HCT116 (cell line): Measurements from ENCODE around the gene BCKDHB. TPM values are rescaled to one million over a fixed set of nuclear protein-coding genes. Genes with fewer than 3 reads are reported as not detected.

Experiments
- ATAC-seq: fragments of 200-7000 bp; cut with Tn5 transposase; 2 replicates; pipeline ENCODE4 v1.9.1; 2020; ENCODE audit warnings: mild to moderate bottlenecking, moderate library complexity
- BruUV-seq: library from RNA; stranded (reverse); fragments of 400-500 nt; replicated peaks from 2 replicates; lab custom pipeline; 2021; lab: Mats Ljungman, UMichigan
- CTCF ChIA-PET: fragments of 300-600 bp; sonication (Branson Sonifier 250); formaldehyde crosslinking; loops from one replicate; lab custom pipeline; 2021; ENCODE audit warnings: antibody characterized with exemption; lab: Charles Lee
- POLR2A ChIA-PET: fragments of 300-600, 350-600 bp; sonication (Branson Sonifier 250); formaldehyde crosslinking; loops from one replicate; lab custom pipeline; 2021; ENCODE audit warnings: antibody characterized with exemption; lab: Charles Lee
- RAD21 ChIA-PET, 2 experiments: fragments of 300-600 bp; sonication (Branson Sonifier 250); formaldehyde crosslinking; loops; one replicate each; lab custom pipeline; 2023; ENCODE audit warnings: low total read pairs in 2 of 2; ENCODE audit not compliant: uncharacterized antibody in 2 of 2, unreplicated experiment in 2 of 2, low non-redundant PET in 1 of 2; lab: Charles Lee
- DNase-seq: peaks from one replicate; pipeline ENCODE4 v3.0.0-alpha.2; 2010; ENCODE audit warnings: low read depth, low spot score
- H2AFZ ChIP-seq: fragments of 200-600 bp; shearing (Covaris generic), sonication (generic); 2 replicates; pipeline ENCODE4 v1.6.1; 2017; ENCODE audit warnings: low read depth, mixed run types, mixed read lengths, antibody characterized with exemption, low read length; ENCODE audit not compliant: poor library complexity, severe bottlenecking
- H3K27ac ChIP-seq: 2 replicates; pipeline ENCODE4 v1.5.1; 2012; ENCODE audit warnings: low read depth, low read length
- H3K27me3 ChIP-seq: fragments of 200-600 bp; sonication (generic); 2 replicates; pipeline ENCODE4 v1.6.1; 2016; ENCODE audit warnings: mixed run types, low read length, mixed read lengths; ENCODE audit not compliant: insufficient read depth
- H3K36me3 ChIP-seq, 2 experiments: fragments of 200-500 bp in 1 of 2; fragments of 200-600 bp in 1 of 2; sonication (Bioruptor generic) in 1 of 2; sonication (generic) in 1 of 2; 2 replicates each; pipeline versions ENCODE4 v1.5.1 to v1.6.1; 2014 to 2016; ENCODE audit warnings: low read length in 2 of 2, inconsistent platforms in 1 of 2, mixed read lengths in 1 of 2, mixed run types in 1 of 2; ENCODE audit not compliant: insufficient read depth in 2 of 2, control insufficient read depth in 1 of 2
- H3K4me1 ChIP-seq, 2 experiments: fragments of 200-600 bp in 1 of 2; sonication (generic) in 1 of 2; 2 replicates each; pipeline versions ENCODE4 v1.5.1 to v1.6.1; 2012 to 2017; ENCODE audit warnings: low read length in 2 of 2, inconsistent platforms in 1 of 2, mild to moderate bottlenecking in 1 of 2, mixed read lengths in 1 of 2, mixed run types in 1 of 2, moderate library complexity in 1 of 2; ENCODE audit not compliant: insufficient read depth in 2 of 2, control insufficient read depth in 1 of 2
- H3K4me2 ChIP-seq: fragments of 200-600 bp; sonication (generic); 2 replicates; pipeline ENCODE4 v1.6.1; 2017; ENCODE audit warnings: mixed run types, low read length, mixed read lengths
- H3K4me3 ChIP-seq, 2 experiments: fragments of 200-600 bp in 1 of 2; sonication (generic) in 1 of 2; replicated peaks in 1 of 2; 2 replicates each; pipeline ENCODE4 v1.5.1; 2011 to 2016; ENCODE audit warnings: low read length in 2 of 2, control low read depth in 1 of 2, low read depth in 1 of 2, mild to moderate bottlenecking in 1 of 2, mixed read lengths in 1 of 2, mixed run types in 1 of 2
- H3K79me2 ChIP-seq: fragments of 200-600 bp; sonication (generic); 2 replicates; pipeline ENCODE4 v1.6.1; 2017; ENCODE audit warnings: mild to moderate bottlenecking, mixed run types, low read length, moderate library complexity, mixed read lengths; ENCODE audit not compliant: insufficient read depth
- H3K9ac ChIP-seq: fragments of 200-600 bp; sonication (generic); 2 replicates; pipeline ENCODE4 v1.6.1; 2016; ENCODE audit warnings: low read length, mixed read lengths
- H3K9me2 ChIP-seq: fragments of 200-600 bp; sonication (generic), shearing (Covaris generic); 2 replicates; pipeline ENCODE4 v1.6.1; 2017; ENCODE audit warnings: mixed run types, mild to moderate bottlenecking, moderate library complexity; ENCODE audit not compliant: insufficient read depth
- H3K9me3 ChIP-seq, 2 experiments: fragments of 200-500 bp in 1 of 2; fragments of 200-600 bp in 1 of 2; sonication (Bioruptor generic) in 1 of 2; sonication (generic) in 1 of 2; 2 replicates each; pipeline ENCODE4 v1.6.1; 2014 to 2017; ENCODE audit warnings: low read length in 2 of 2, mixed read lengths in 2 of 2, inconsistent platforms in 1 of 2, low read depth in 1 of 2, mild to moderate bottlenecking in 1 of 2, mixed run types in 1 of 2, moderate library complexity in 1 of 2; ENCODE audit not compliant: control insufficient read depth in 1 of 2, insufficient read depth in 1 of 2
- H4K20me1 ChIP-seq: fragments of 200-600 bp; sonication (generic), shearing (Covaris generic); 2 replicates; pipeline ENCODE4 v1.6.1; 2017; ENCODE audit warnings: mixed run types, mild to moderate bottlenecking, moderate library complexity; ENCODE audit not compliant: insufficient read depth
- CBX3 ChIP-seq: IDR thresholded peaks from 2 replicates; pipeline ENCODE4 v1.6.1; 2012; ENCODE audit warnings: low read depth
- CEBPB ChIP-seq: IDR thresholded peaks from 2 replicates; pipeline ENCODE4 v1.6.1; 2012; ENCODE audit warnings: low read depth
- EGR1 ChIP-seq: IDR thresholded peaks from 2 replicates; pipeline ENCODE4 v1.6.1; 2012; ENCODE audit warnings: low read depth
- ELF1 ChIP-seq: IDR thresholded peaks from 2 replicates; pipeline ENCODE4 v1.6.1; 2012; ENCODE audit warnings: low read depth, borderline replicate concordance
- EZH2 ChIP-seq: fragments of 200-600 bp; sonication (generic); IDR thresholded peaks from 2 replicates; pipeline ENCODE4 v1.6.1; 2017; ENCODE audit warnings: antibody characterized with exemption, mixed run types
- JUND ChIP-seq: IDR thresholded peaks from 2 replicates; pipeline ENCODE4 v1.6.1; 2012
- POLR2A ChIP-seq: IDR thresholded peaks from 2 replicates; pipeline ENCODE4 v1.7.0; 2011; ENCODE audit warnings: borderline replicate concordance; ENCODE audit not compliant: insufficient read depth, insufficient read length; ENCODE audit errors: extremely low read depth
- POLR2AphosphoS5 ChIP-seq: IDR thresholded peaks from 2 replicates; pipeline ENCODE4 v1.6.1; 2011; ENCODE audit warnings: mild to moderate bottlenecking, low read depth, low read length, moderate library complexity
- SIN3A ChIP-seq: IDR thresholded peaks from 2 replicates; pipeline ENCODE4 v1.6.1; 2012; ENCODE audit warnings: low read depth
- SP1 ChIP-seq: IDR thresholded peaks from 2 replicates; pipeline ENCODE4 v1.6.1; 2012; ENCODE audit warnings: low read depth
- SRF ChIP-seq: IDR thresholded peaks from 2 replicates; pipeline ENCODE4 v1.6.1; 2012; ENCODE audit warnings: low read depth
- TCF7L2 ChIP-seq: IDR thresholded peaks from 2 replicates; pipeline ENCODE4 v1.7.0; 2011; ENCODE audit warnings: borderline replicate concordance, inconsistent platforms; ENCODE audit not compliant: insufficient read depth, insufficient read length; ENCODE audit errors: extremely low read depth
- YY1 ChIP-seq: IDR thresholded peaks from 2 replicates; pipeline ENCODE4 v1.6.1; 2011; ENCODE audit warnings: low read length, low read depth, moderate library complexity, mild to moderate bottlenecking; ENCODE audit not compliant: insufficient replicate concordance; ENCODE audit errors: extremely low read depth
- ZNF274 ChIP-seq: fragments of 200-500 bp; sonication (Bioruptor generic); IDR thresholded peaks from 2 replicates; pipeline ENCODE4 v1.6.1; 2014; ENCODE audit warnings: mild to moderate bottlenecking, low read depth, low read length, inconsistent platforms
- intact Hi-C: fragments of 100-400 bp; cut with micrococcal nuclease; formaldehyde crosslinking; loops from 2 replicates; pipeline ENCODE4 v1.10.0; 2022
- total RNA-seq: library from RNA; stranded (reverse); gene quantifications from one replicate; pipeline ENCODE4 v1.2.1, GENCODE V29; 2021; ENCODE audit not compliant: unreplicated experiment
- TF ChIP-seq, protein P1 (sequence below): IDR thresholded peaks from 2 replicates; pipeline ENCODE4 v1.6.1; 2012
- TF ChIP-seq, protein P2 (sequence below), 3 experiments: fragments of 200-600 bp in 1 of 3; sonication (generic) in 1 of 3; IDR thresholded peaks in 2 of 3; conservative IDR thresholded peaks in 1 of 3; 2 replicates each; pipeline ENCODE4 v1.5.1; 2012 to 2017; ENCODE audit warnings: low read depth in 2 of 3, low read length in 2 of 3, antibody characterized with exemption in 1 of 3, borderline replicate concordance in 1 of 3, control low read depth in 1 of 3, mild to moderate bottlenecking in 1 of 3, mixed read lengths in 1 of 3, mixed run types in 1 of 3, moderate library complexity in 1 of 3; ENCODE audit not compliant: insufficient read depth in 1 of 3
- TF ChIP-seq, protein P3 (sequence below): IDR thresholded peaks from 2 replicates; pipeline ENCODE4 v1.6.1; 2011; ENCODE audit warnings: mild to moderate bottlenecking, low read length, moderate library complexity; ENCODE audit not compliant: insufficient replicate concordance; ENCODE audit errors: extremely low read depth
- TF ChIP-seq, protein P4 (sequence below): IDR thresholded peaks from 2 replicates; pipeline ENCODE4 v1.6.1; 2012; ENCODE audit warnings: low read depth
- TF ChIP-seq, protein P5 (sequence below): IDR thresholded peaks from 2 replicates; pipeline ENCODE4 v1.6.1; 2012

BCKDHB gene
- total RNA-seq, 1 experiment from 2014 or later = 11.2 TPM

DNA sequence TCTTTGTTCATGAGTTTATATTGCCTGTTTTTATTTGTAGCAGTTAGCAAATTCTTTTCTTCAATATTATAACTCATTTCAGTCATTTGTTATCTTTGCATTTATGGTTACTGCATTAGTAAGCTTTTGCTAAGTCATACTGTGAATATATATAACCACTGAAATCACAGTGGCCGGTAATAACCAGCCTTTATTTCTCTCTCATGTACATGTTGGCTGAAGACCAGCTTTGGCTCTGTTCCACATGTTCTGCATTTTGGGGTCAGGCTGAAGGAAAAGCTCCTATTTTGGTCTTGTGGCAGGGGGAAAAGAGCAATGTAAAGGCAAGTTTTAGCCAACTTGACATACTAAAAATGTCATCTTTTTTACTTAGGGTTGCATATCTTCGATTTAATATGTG lies 276.3 kb downstream of the BCKDHB start:
- Histone ChIP-seq H3K4me2 (no peak overlapping the region), H3K9me3 (no peaks in the 10 kb centered on the region), H3K4me1 (no peaks in the 10 kb centered on the region), H3K79me2 (no peaks in the 10 kb centered on the region), H3K9ac (no peak overlapping the region), H3K27me3 (no peaks in the 10 kb centered on the region), H3K9me2 (peaks cover 4% of the 10 kb centered on the region; the same call in 1 of the 2 replicates), H3K36me3 (no peaks in the 10 kb centered on the region), H3K4me3 (no peak overlapping the region), H2AFZ (no peak overlapping the region), H4K20me1 (no peaks in the 10 kb centered on the region), H3K27ac (no peak overlapping the region)
- ChIA-PET RAD21 (no interaction called here), POLR2A (no interaction called here), CTCF (no interaction called here)
- TF ChIP-seq, protein P1, sequence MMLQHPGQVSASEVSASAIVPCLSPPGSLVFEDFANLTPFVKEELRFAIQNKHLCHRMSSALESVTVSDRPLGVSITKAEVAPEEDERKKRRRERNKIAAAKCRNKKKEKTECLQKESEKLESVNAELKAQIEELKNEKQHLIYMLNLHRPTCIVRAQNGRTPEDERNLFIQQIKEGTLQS = no peak
- TF ChIP-seq EZH2 (no peak), POLR2AphosphoS5 (no peak), EGR1 (no peak), SRF (no peak), CBX3 (no peak), POLR2A (no peak), ELF1 (no peak), JUND (no peak), TCF7L2 (no peak), SP1 (no peak), CEBPB (no peak), YY1 (no peak), ZNF274 (no peak), SIN3A (no peak)
- TF ChIP-seq, protein P2, sequence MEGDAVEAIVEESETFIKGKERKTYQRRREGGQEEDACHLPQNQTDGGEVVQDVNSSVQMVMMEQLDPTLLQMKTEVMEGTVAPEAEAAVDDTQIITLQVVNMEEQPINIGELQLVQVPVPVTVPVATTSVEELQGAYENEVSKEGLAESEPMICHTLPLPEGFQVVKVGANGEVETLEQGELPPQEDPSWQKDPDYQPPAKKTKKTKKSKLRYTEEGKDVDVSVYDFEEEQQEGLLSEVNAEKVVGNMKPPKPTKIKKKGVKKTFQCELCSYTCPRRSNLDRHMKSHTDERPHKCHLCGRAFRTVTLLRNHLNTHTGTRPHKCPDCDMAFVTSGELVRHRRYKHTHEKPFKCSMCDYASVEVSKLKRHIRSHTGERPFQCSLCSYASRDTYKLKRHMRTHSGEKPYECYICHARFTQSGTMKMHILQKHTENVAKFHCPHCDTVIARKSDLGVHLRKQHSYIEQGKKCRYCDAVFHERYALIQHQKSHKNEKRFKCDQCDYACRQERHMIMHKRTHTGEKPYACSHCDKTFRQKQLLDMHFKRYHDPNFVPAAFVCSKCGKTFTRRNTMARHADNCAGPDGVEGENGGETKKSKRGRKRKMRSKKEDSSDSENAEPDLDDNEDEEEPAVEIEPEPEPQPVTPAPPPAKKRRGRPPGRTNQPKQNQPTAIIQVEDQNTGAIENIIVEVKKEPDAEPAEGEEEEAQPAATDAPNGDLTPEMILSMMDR (IDR thresholded peaks at IDR 0.05 in 2 of 3, conservative IDR thresholded peaks at IDR 0.05 in 1 of 3; ENCODE audit: borderline replicate concordance in 1 of 3, insufficient read depth in 1 of 3, low read depth in 2 of 3, low read length in 2 of 3) = no peak
- TF ChIP-seq, protein P3, sequence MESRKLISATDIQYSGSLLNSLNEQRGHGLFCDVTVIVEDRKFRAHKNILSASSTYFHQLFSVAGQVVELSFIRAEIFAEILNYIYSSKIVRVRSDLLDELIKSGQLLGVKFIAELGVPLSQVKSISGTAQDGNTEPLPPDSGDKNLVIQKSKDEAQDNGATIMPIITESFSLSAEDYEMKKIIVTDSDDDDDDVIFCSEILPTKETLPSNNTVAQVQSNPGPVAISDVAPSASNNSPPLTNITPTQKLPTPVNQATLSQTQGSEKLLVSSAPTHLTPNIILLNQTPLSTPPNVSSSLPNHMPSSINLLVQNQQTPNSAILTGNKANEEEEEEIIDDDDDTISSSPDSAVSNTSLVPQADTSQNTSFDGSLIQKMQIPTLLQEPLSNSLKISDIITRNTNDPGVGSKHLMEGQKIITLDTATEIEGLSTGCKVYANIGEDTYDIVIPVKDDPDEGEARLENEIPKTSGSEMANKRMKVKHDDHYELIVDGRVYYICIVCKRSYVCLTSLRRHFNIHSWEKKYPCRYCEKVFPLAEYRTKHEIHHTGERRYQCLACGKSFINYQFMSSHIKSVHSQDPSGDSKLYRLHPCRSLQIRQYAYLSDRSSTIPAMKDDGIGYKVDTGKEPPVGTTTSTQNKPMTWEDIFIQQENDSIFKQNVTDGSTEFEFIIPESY = no peak
- TF ChIP-seq, protein P4, sequence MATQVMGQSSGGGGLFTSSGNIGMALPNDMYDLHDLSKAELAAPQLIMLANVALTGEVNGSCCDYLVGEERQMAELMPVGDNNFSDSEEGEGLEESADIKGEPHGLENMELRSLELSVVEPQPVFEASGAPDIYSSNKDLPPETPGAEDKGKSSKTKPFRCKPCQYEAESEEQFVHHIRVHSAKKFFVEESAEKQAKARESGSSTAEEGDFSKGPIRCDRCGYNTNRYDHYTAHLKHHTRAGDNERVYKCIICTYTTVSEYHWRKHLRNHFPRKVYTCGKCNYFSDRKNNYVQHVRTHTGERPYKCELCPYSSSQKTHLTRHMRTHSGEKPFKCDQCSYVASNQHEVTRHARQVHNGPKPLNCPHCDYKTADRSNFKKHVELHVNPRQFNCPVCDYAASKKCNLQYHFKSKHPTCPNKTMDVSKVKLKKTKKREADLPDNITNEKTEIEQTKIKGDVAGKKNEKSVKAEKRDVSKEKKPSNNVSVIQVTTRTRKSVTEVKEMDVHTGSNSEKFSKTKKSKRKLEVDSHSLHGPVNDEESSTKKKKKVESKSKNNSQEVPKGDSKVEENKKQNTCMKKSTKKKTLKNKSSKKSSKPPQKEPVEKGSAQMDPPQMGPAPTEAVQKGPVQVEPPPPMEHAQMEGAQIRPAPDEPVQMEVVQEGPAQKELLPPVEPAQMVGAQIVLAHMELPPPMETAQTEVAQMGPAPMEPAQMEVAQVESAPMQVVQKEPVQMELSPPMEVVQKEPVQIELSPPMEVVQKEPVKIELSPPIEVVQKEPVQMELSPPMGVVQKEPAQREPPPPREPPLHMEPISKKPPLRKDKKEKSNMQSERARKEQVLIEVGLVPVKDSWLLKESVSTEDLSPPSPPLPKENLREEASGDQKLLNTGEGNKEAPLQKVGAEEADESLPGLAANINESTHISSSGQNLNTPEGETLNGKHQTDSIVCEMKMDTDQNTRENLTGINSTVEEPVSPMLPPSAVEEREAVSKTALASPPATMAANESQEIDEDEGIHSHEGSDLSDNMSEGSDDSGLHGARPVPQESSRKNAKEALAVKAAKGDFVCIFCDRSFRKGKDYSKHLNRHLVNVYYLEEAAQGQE = no peak
- TF ChIP-seq, protein P5, sequence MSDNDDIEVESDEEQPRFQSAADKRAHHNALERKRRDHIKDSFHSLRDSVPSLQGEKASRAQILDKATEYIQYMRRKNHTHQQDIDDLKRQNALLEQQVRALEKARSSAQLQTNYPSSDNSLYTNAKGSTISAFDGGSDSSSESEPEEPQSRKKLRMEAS = no peak
- DNase-seq (no peak), ATAC-seq (no peak)
- BruUV-seq = no TSS peak
- intact Hi-C loops = no loop called here
